Spinal cord (tissue), 10 donors: ENCODE data around the gene SNED1. TPM values are rescaled to one million over a fixed set of nuclear protein-coding genes. Genes with fewer than 3 reads are reported as not detected.

Experiments used
- DNase-seq, 6 donors: peaks; one replicate each; pipeline versions ENCODE4 v3.0.0 to v3.0.0-alpha.2; 2013 to 2015; ENCODE audit warnings: low spot score in 6 of 6, low read depth in 4 of 6
- H3K27ac ChIP-seq: one replicate; pipeline ENCODE4 v1.5.1; 2013; ENCODE audit warnings: low read depth, low read length, control low read depth
- H3K27me3 ChIP-seq: one replicate; pipeline ENCODE4 v1.6.1; 2013; ENCODE audit warnings: low read length; ENCODE audit not compliant: control insufficient read depth, insufficient read depth
- H3K36me3 ChIP-seq: one replicate; pipeline ENCODE4 v1.6.1; 2013; ENCODE audit warnings: low read length; ENCODE audit not compliant: control insufficient read depth, insufficient read depth
- H3K4me1 ChIP-seq: one replicate; pipeline ENCODE4 v1.6.1; 2013; ENCODE audit warnings: low read length; ENCODE audit not compliant: control insufficient read depth, insufficient read depth
- H3K4me3 ChIP-seq: one replicate; pipeline ENCODE4 v1.5.1; 2013; ENCODE audit warnings: low read depth, low read length, control low read depth
- H3K9me3 ChIP-seq: one replicate; pipeline ENCODE4 v1.6.1; 2013; ENCODE audit warnings: low read length; ENCODE audit not compliant: control insufficient read depth, insufficient read depth
- WGBS: methylation state at CpG from one replicate; pipeline ENCODE4 v1.1.5; 2013; ENCODE audit warnings: missing lambda C conversion rate; ENCODE audit not compliant: insufficient coverage; 5-methylcytosine and 5-hydroxymethylcytosine counted together
- polyA plus RNA-seq, 2 donors: library from polyadenylated mRNA; unstranded; fragments of 120-200 nt; gene quantifications; one replicate each; pipeline ENCODE4 v1.2.1, GENCODE V29; 2013; ENCODE audit not compliant: insufficient read length in 2 of 2
- total RNA-seq, 2 donors: library from RNA; depleted of rRNA in 1 of 2; stranded (reverse); fragments of 120-200 nt in 1 of 2; fragments of >200 nt in 1 of 2; gene quantifications; one replicate each; pipeline versions ENCODE4 v1.2.3 to v1.2.4, GENCODE V29; 2013 to 2014
- donor health status: healthy.

Gene SNED1
- total and polyA plus RNA-seq, 4 donors = 6.0 to 93.7 (median 26.7) TPM

DNA sequence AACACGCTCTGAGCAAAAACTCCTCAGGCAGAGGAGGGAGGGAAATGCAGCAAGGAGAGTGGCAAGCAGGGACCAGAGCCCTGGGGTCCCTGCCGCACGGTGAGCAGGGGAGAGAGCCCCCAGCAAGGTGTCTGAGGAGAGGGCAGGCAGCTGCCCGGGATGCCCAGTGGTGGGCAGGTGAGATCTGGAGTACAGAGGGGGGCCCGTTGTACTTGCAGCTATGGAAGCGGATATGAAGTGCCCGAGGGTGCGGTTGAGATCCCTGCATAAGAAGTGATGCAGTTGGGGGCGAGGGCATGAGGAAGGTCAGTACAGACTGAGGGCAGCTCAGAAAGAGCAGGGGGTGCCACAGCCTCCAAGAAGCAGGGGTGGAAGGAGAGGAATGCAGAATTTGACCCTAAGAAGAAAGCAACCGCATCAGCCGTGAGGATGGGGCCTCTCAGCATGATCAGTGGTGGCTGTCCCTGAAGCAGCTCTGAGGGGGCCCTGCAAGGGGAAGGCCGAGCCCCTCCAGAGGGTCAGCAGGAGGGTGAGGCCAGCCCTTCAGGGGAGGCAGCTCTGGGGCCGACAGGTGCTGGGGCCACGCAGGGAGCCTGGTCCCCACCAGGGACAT, 74.2 kb downstream of the SNED1 start:
- no peak overlapping the region for H3K4me3 ChIP-seq
- WGBS = 67% methylated on average over 14 of the region's 14 CpGs
- peaks cover 18% of the 10 kb centered on the region for H3K36me3 ChIP-seq
- H3K9me3 ChIP-seq = no peaks in the 10 kb centered on the region
- H3K27me3 ChIP-seq = no peaks in the 10 kb centered on the region
- DNase-seq = no peak
- no peaks in the 10 kb centered on the region for H3K4me1 ChIP-seq
- no peak overlapping the region for H3K27ac ChIP-seq

DNA sequence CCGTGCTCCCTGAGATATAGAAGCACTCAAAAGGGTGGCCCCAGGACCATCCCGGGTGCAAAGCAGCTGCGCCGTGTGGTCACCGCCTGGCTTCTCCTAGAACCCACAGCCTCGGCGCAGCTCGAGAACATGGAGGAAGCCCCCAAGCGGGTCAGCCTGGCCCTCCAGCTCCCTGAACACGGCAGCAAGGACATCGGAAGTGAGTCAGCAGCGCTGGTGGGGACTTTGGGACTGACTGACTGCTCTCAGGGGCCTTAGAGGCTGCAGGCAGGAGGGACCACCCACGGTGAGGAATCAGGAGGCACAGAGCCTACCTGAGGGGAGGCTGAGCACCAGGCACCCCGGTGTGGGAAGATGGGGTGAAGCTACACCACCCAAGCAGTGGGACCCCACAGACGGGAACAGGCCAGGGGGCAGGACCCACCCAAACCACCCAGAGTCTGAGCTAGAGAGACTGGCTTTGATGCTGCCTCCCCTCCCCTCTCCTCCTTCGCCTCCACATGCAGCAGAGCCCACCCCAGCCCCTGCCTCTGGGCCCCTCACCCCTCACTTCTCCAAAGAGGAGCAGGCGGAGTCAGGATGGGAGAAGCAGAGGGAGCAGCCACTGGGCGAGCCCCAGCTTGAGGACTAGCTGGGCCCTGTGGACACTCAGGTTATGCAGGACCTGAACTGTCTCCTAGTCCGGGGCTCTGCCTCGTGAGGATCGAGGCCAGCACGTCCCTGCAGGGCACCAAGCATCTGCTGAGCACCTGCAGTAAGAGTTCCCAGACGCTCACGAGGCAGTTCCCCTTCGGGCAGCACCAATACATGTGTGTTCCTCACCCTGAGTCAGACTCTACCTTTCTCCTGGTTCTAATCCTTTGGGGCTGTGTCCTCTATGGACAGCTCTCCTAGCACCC, 75.0 kb downstream of the SNED1 start:
- no peaks in the 10 kb centered on the region for H3K4me1 ChIP-seq
- H3K27ac ChIP-seq = no peak overlapping the region
- WGBS = 70% methylated on average over 24 of the region's 25 CpGs
- no peak for DNase-seq
- H3K9me3 ChIP-seq = no peaks in the 10 kb centered on the region
- no peaks in the 10 kb centered on the region for H3K27me3 ChIP-seq
- no peak overlapping the region for H3K4me3 ChIP-seq
- peaks cover 18% of the 10 kb centered on the region for H3K36me3 ChIP-seq

DNA sequence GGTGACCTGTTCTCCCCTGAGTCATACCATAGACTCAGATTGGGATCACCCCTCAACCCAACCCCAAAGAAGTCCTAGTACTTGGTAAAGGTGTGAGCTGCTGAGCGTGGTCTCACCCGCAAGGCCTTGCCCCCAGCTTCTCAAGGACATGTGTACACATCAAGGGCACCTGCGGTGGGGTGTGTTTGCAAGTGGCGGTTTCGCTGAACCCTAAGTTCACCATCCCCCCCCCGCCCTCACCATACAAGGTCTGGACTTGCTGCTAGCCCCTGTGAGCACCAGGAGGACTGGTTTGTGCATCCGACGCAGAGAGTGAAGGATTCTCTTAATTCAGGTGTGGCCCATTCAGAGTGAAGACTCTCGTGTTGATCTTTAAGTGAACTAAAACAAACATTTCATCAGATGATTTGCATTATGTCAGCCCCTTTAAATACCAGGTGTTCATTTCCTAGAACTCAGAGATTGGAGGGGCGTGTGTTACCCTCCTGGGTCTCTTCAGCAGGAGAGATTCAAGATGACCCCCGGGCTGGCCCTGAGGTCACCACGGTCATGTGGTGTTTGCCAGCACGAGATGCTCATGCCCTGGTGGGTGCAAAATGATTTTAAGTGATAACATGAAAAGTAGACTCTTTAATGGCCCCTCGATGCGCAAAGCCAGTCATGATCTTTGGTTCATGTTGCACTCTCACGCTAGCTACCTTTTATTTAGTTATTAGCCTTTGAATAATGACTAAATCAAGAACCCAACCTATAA, 75.8 kb downstream of the SNED1 start:
- DNase-seq = no peak

GRCh38 chr2:241074901-241075540, 76.6 kb downstream of the SNED1 start:
- Histone ChIP-seq H3K27ac (no peak overlapping the region), H3K27me3 (no peaks in the 10 kb centered on the region), H3K4me1 (no peaks in the 10 kb centered on the region), H3K36me3 (peaks cover 18% of the 10 kb centered on the region), H3K9me3 (no peaks in the 10 kb centered on the region), H3K4me3 (no peak overlapping the region)
- DNase-seq = no peak
- 94% methylated on average over 15 of the region's 16 CpGs for WGBS

More for the DNA sequence above, 75.8 kb downstream of the SNED1 start:
- no peaks in the 10 kb centered on the region for H3K4me1 ChIP-seq
- H3K9me3 ChIP-seq = no peaks in the 10 kb centered on the region
- H3K4me3 ChIP-seq = no peak overlapping the region
- no peaks in the 10 kb centered on the region for H3K27me3 ChIP-seq
- peaks cover 18% of the 10 kb centered on the region for H3K36me3 ChIP-seq
- no peak overlapping the region for H3K27ac ChIP-seq
- 90% methylated on average over 8 of the region's 16 CpGs for WGBS

GRCh38 chr2:241080405-241081189, 82.2 kb downstream of the SNED1 start:
- Histone ChIP-seq H3K4me1 (no peaks in the 10 kb centered on the region), H3K27ac (no peak overlapping the region), H3K4me3 (no peak overlapping the region), H3K9me3 (peaks cover 1% of the 10 kb centered on the region), H3K27me3 (no peaks in the 10 kb centered on the region), H3K36me3 (peaks cover 15% of the 10 kb centered on the region)
- DNase-seq = no peak
- 86% methylated on average over 18 of the region's 18 CpGs for WGBS

- no peaks in the 10 kb centered on the region for H3K27me3 ChIP-seq
- peaks cover 1% of the 10 kb centered on the region for H3K9me3 ChIP-seq
- 56% methylated on average over 9 of the region's 9 CpGs for WGBS
- peaks cover 15% of the 10 kb centered on the region for H3K36me3 ChIP-seq
- H3K4me1 ChIP-seq = no peaks in the 10 kb centered on the region
- no peak overlapping the region for H3K27ac ChIP-seq
- no peak for DNase-seq
- no peak overlapping the region for H3K4me3 ChIP-seq
These were observed 82.8 kb downstream of the SNED1 start for GRCh38 chr2:241081190-241081642.

DNA sequence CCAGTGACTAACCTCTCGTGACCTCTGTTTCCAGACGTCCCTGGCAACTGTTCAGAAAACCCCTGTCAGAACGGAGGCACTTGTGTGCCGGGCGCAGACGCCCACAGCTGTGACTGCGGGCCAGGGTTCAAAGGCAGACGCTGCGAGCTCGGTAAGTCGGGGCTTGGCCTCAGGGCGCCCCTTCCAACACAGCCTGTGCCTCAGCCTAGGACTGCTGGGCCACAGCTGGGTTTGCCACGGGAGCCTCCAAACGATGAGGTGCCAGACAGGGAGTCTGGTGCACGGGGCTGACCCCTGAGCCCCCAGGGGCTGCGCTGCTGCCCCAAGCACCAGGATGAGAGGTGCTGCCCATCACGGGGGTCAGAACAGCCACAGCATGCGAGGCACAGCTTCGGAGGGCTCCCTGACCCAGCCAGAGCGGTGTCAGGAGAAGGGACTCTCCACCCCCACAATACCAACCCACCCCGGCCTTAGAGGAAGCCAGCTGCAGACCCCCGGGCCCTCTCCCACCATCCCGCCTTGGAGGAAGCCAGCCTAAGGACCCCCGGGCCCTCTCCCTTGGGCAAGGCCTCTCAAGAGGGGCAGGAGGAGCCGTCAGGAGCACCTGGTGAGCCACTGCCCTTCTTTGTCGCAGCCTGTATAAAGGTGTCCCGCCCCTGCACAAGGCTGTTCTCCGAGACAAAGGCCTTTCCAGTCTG, 83.4 kb downstream of the SNED1 start:
- DNase-seq = no peak
- Histone ChIP-seq H3K4me3 (no peak overlapping the region), H3K27ac (no peak overlapping the region), H3K36me3 (peaks cover 17% of the 10 kb centered on the region), H3K4me1 (no peaks in the 10 kb centered on the region), H3K9me3 (peaks cover 1% of the 10 kb centered on the region), H3K27me3 (no peaks in the 10 kb centered on the region)
- WGBS = 73% methylated on average over 27 of the region's 28 CpGs

DNA sequence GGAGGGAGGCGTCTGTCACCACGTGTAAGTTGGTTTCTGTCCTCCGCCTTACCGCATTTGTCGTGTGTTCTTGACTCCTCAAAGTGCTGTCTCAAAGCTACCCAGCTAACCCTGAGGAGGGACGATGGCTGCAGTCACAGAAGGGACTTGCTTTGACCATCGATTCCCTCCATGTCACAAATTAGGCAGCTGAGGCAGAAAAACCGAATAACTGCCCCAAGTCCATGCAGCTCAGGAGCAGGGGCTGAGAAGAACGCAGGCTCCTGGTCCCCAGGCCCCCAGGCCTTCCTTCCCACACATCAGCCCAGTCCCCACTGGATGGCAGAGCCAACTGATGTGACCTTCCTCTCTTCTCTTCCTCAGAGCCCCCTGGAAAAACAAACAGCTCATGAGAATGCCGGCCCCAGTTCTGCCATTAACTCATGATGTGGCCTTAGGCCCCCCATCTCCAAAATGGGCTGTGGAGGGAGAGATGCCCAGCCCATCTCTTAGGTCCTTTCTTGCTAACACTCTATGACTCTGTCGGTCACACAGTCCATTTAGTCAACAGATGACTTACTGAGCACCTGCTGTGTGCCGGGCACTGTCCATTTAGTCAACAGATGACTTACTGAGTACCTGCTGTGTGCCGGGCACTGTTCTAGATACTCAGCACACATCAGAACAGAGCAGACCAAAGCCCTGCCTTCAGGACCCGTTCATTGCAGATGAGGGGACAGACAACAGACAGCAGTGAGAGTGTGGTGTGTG, 84.1 kb downstream of the SNED1 start:
- Histone ChIP-seq H3K4me1 (no peaks in the 10 kb centered on the region), H3K27me3 (no peaks in the 10 kb centered on the region), H3K9me3 (peaks cover 1% of the 10 kb centered on the region), H3K36me3 (peaks cover 22% of the 10 kb centered on the region), H3K27ac (no peak overlapping the region), H3K4me3 (no peak overlapping the region)
- DNase-seq = no peak
- 79% methylated on average over 14 of the region's 14 CpGs for WGBS
